Astrocyte (in vitro differentiated cells and primary cell): ENCODE data around the gene SLC30A1.

Source experiments
- EZH2 ChIP-seq: IDR thresholded peaks from 2 replicates; pipeline ENCODE4 v1.6.1; 2012; ENCODE audit warnings: mild to moderate bottlenecking, low read length, inconsistent platforms; ENCODE audit not compliant: insufficient read depth
- TF ChIP-seq, protein P1 (sequence below): IDR thresholded peaks from 2 replicates; pipeline ENCODE4 v1.5.1; 2011; ENCODE audit warnings: low read depth, mild to moderate bottlenecking, inconsistent platforms, low read length, moderate library complexity; ENCODE audit not compliant: insufficient read depth

DNA sequence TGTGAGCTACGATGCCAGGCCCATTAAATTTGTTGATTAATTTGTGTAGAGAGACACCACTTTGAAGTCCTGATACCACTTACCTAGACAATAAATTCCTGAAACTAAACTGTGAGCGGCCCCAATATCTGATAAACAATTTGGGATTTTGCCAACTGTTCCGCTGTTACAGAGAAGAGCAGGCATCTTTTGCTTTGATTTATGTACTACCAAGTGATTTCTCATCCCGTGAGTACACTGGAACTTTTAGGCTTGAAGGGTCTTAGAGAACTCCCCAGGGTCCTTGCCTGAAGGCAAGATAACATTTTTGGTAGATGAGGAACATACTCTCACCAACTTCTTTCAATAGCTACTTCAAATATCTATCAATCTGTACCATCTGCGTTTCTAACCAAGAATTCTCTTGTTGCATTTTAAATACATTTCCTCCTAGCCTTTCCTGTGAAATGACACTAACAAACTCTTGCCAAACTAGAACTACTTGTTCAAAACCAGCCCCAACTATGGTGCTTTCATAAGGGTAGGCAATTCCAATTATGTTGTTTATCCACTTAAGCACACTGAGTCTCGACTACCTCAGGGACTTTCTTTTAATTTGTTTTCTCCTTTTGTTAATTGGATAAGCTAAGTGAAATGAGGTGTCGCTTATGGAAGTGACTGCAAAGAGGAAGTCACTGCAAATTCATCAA lies 23.2 kb upstream of the SLC30A1 start:
- TF ChIP-seq, protein P1, sequence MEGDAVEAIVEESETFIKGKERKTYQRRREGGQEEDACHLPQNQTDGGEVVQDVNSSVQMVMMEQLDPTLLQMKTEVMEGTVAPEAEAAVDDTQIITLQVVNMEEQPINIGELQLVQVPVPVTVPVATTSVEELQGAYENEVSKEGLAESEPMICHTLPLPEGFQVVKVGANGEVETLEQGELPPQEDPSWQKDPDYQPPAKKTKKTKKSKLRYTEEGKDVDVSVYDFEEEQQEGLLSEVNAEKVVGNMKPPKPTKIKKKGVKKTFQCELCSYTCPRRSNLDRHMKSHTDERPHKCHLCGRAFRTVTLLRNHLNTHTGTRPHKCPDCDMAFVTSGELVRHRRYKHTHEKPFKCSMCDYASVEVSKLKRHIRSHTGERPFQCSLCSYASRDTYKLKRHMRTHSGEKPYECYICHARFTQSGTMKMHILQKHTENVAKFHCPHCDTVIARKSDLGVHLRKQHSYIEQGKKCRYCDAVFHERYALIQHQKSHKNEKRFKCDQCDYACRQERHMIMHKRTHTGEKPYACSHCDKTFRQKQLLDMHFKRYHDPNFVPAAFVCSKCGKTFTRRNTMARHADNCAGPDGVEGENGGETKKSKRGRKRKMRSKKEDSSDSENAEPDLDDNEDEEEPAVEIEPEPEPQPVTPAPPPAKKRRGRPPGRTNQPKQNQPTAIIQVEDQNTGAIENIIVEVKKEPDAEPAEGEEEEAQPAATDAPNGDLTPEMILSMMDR: no peak
- TF ChIP-seq EZH2: no peak
